H1 (cell line): ENCODE results near the gene IQGAP1. TPM values are rescaled to one million over a fixed set of nuclear protein-coding genes. Genes with fewer than 3 reads are reported as not detected.

Source experiments
- CTCF ChIA-PET: fragments of 300-600 bp; sonication (Branson Sonifier 250); formaldehyde crosslinking; loops from one replicate; lab custom pipeline; 2021; ENCODE audit not compliant: partially characterized antibody; lab: Charles Lee
- POLR2A ChIA-PET: fragments of 300-600 bp; sonication (Branson Sonifier 250); formaldehyde crosslinking; loops from one replicate; lab custom pipeline; 2021; ENCODE audit warnings: inconsistent platforms; ENCODE audit not compliant: partially characterized antibody; lab: Charles Lee
- DNase-seq, 2 experiments: peaks; one replicate each; pipeline versions ENCODE4 v3.0.0 to v3.0.0-alpha.2; 2010 to 2022; ENCODE audit warnings: low spot score in 2 of 2, low read depth in 1 of 2, mixed read lengths in 1 of 2
- FAIRE-seq: peaks from 2 replicates; lab custom pipeline; 2011; peaks lifted over from hg19 to GRCh38; lab: Jason Lieb, UNC
- H2AFZ ChIP-seq: 2 replicates; pipeline ENCODE4 v1.8.1; 2012; ENCODE audit warnings: low read length, inconsistent platforms
- H2AK5ac ChIP-seq: 2 replicates; pipeline ENCODE4 v1.6.1; 2013; ENCODE audit warnings: low read depth, low read length
- H2BK120ac ChIP-seq: replicated peaks from 2 replicates; pipeline ENCODE3; 2013; ENCODE audit warnings: low read depth, low read length, inconsistent platforms
- H2BK12ac ChIP-seq: 2 replicates; pipeline ENCODE4 v1.6.1; 2013; ENCODE audit warnings: low read depth, low read length
- H2BK15ac ChIP-seq: 2 replicates; pipeline ENCODE4 v1.6.1; 2013; ENCODE audit warnings: low read length
- H2BK20ac ChIP-seq: 2 replicates; pipeline ENCODE4 v1.6.1; 2013; ENCODE audit warnings: low read length
- H2BK5ac ChIP-seq: 2 replicates; pipeline ENCODE4 v1.6.1; 2013; ENCODE audit warnings: low read depth, low read length
- H3K14ac ChIP-seq: 2 replicates; pipeline ENCODE4 v1.6.1; 2013; ENCODE audit warnings: inconsistent platforms; ENCODE audit not compliant: insufficient read length
- H3K18ac ChIP-seq: 2 replicates; pipeline ENCODE4 v1.6.1; 2013; ENCODE audit warnings: low read length; ENCODE audit errors: extremely low read depth
- H3K23ac ChIP-seq: 2 replicates; pipeline ENCODE4 v1.6.1; 2013; ENCODE audit warnings: inconsistent platforms; ENCODE audit not compliant: insufficient read length
- H3K23me2 ChIP-seq: 2 replicates; pipeline ENCODE4 v1.6.1; 2013; ENCODE audit warnings: low read depth, low read length
- H3K27ac ChIP-seq: 2 replicates; pipeline ENCODE4 v1.6.1; 2011; ENCODE audit warnings: low read depth, low read length, inconsistent platforms
- H3K27me3 ChIP-seq, 4 experiments: replicated peaks in 1 of 4; 1 replicate in 1 of 4; 2 replicates in 3 of 4; pipeline versions ENCODE4 v1.6.1 to v1.8.1; 2011 to 2013; ENCODE audit warnings: low read length in 3 of 4, mild to moderate bottlenecking in 3 of 4, inconsistent platforms in 2 of 4, mixed read lengths in 2 of 4, moderate library complexity in 1 of 4; ENCODE audit not compliant: control insufficient read depth in 3 of 4, insufficient read depth in 3 of 4; ENCODE audit errors: extremely low read depth in 1 of 4
- H3K36me3 ChIP-seq, 4 experiments: 2 replicates each; pipeline versions ENCODE4 v1.6.1 to v1.8.1; 2011 to 2013; ENCODE audit warnings: mild to moderate bottlenecking in 4 of 4, low read length in 3 of 4, moderate library complexity in 2 of 4, control low read depth in 1 of 4, inconsistent platforms in 1 of 4; ENCODE audit not compliant: insufficient read depth in 4 of 4, control insufficient read depth in 2 of 4
- H3K4ac ChIP-seq: replicated peaks from 2 replicates; pipeline ENCODE3; 2013; ENCODE audit warnings: low read length, low read depth, mixed read lengths, inconsistent platforms; ENCODE audit not compliant: insufficient read length
- H3K4me1 ChIP-seq, 4 experiments: replicated peaks in 1 of 4; 1 replicate in 1 of 4; 2 replicates in 3 of 4; pipeline versions ENCODE4 v1.6.1 to v1.8.1; 2011 to 2013; ENCODE audit warnings: low read length in 3 of 4, inconsistent platforms in 2 of 4, mixed read lengths in 1 of 4; ENCODE audit not compliant: insufficient read depth in 4 of 4, control insufficient read depth in 3 of 4
- H3K4me2 ChIP-seq, 2 experiments: 2 replicates each; pipeline versions ENCODE4 v1.6.1 to v1.8.1; 2011 to 2013; ENCODE audit warnings: low read depth in 2 of 2, low read length in 2 of 2, control low read depth in 1 of 2, inconsistent platforms in 1 of 2, mild to moderate bottlenecking in 1 of 2; ENCODE audit not compliant: insufficient read depth in 1 of 2
- H3K4me3 ChIP-seq, 4 experiments: fragments of 200-600, 300-600 bp in 1 of 4; sonication (generic), shearing (Covaris generic), sonication (Bioruptor Twin) in 1 of 4; 2 replicates each; pipeline versions ENCODE4 v1.5.1 to v1.8.1; 2011 to 2016; ENCODE audit warnings: low read length in 4 of 4, low read depth in 3 of 4, control low read depth in 2 of 4, inconsistent platforms in 2 of 4, mild to moderate bottlenecking in 2 of 4, mixed read lengths in 1 of 4, moderate library complexity in 1 of 4; ENCODE audit not compliant: insufficient read depth in 2 of 4; ENCODE audit errors: extremely low read depth in 1 of 4
- H3K56ac ChIP-seq: replicated peaks from 2 replicates; pipeline ENCODE3; 2013; ENCODE audit warnings: low read depth, mild to moderate bottlenecking, mixed read lengths, low read length, inconsistent platforms; ENCODE audit not compliant: insufficient read length
- H3K79me1 ChIP-seq: 2 replicates; pipeline ENCODE4 v1.6.1; 2013; ENCODE audit warnings: low read depth, low read length, control low read depth
- H3K79me2 ChIP-seq, 2 experiments: 2 replicates each; pipeline versions ENCODE4 v1.6.1 to v1.8.1; 2012 to 2013; ENCODE audit warnings: low read length in 2 of 2, mild to moderate bottlenecking in 2 of 2, inconsistent platforms in 1 of 2; ENCODE audit not compliant: insufficient read depth in 2 of 2, control insufficient read depth in 1 of 2
- H3K9ac ChIP-seq, 4 experiments: replicated peaks in 1 of 4; 1 replicate in 1 of 4; 2 replicates in 3 of 4; pipeline versions ENCODE4 v1.6.1 to v1.8.1; 2011 to 2013; ENCODE audit warnings: low read depth in 3 of 4, low read length in 3 of 4, control low read depth in 2 of 4, mild to moderate bottlenecking in 2 of 4, moderate library complexity in 2 of 4, inconsistent platforms in 1 of 4; ENCODE audit errors: extremely low read depth in 1 of 4
- H3K9me3 ChIP-seq, 2 experiments: 2 replicates each; pipeline versions ENCODE4 v1.6.1 to v1.8.1; 2012 to 2013; ENCODE audit warnings: mild to moderate bottlenecking in 2 of 2, moderate library complexity in 2 of 2, control low read depth in 1 of 2, inconsistent platforms in 1 of 2, low read depth in 1 of 2, low read length in 1 of 2, mixed read lengths in 1 of 2; ENCODE audit not compliant: insufficient read depth in 2 of 2
- H4K20me1 ChIP-seq, 2 experiments: replicated peaks in 1 of 2; 2 replicates each; pipeline versions ENCODE3 to v1.8.1; 2011 to 2013; ENCODE audit warnings: inconsistent platforms in 2 of 2, low read length in 2 of 2, mild to moderate bottlenecking in 1 of 2; ENCODE audit not compliant: insufficient read depth in 2 of 2, control insufficient read depth in 1 of 2
- H4K5ac ChIP-seq: 2 replicates; pipeline ENCODE4 v1.6.1; 2013; ENCODE audit warnings: low read length, low read depth, mixed read lengths, inconsistent platforms; ENCODE audit not compliant: insufficient read length
- H4K8ac ChIP-seq: 2 replicates; pipeline ENCODE4 v1.8.0; 2013; ENCODE audit warnings: mild to moderate bottlenecking, moderate library complexity, low read length, inconsistent platforms; ENCODE audit not compliant: insufficient read depth; ENCODE audit errors: extremely low read depth
- H4K91ac ChIP-seq: replicated peaks from 2 replicates; pipeline ENCODE3; 2013; ENCODE audit warnings: low read length, mixed read lengths, inconsistent platforms; ENCODE audit not compliant: insufficient read length
- CBX8 ChIP-seq: fragments of 300-800, 300-1000 bp; sonication (generic); IDR thresholded peaks from 2 replicates; pipeline ENCODE4 v1.7.1; 2016; ENCODE audit warnings: low read depth, low read length, borderline replicate concordance
- JUN ChIP-seq: IDR thresholded peaks from 2 replicates; pipeline ENCODE4 v1.6.1; 2011; ENCODE audit warnings: low read depth, mild to moderate bottlenecking, improper control_type of control experiment, low read length
- WGBS, 2 experiments: shearing (Covaris generic) in 1 of 2; methylation state at CpG; one replicate each; pipeline versions ENCODE4 v1.1.6 to v1.1.7; 2013 to 2015; ENCODE audit warnings: low lambda C conversion rate in 2 of 2, mixed read lengths in 2 of 2, inconsistent platforms in 1 of 2, low coverage in 1 of 2, missing lambda C conversion rate in 1 of 2; ENCODE audit not compliant: insufficient replicate concordance in 2 of 2, insufficient coverage in 1 of 2, insufficient read length in 1 of 2; ENCODE audit errors: extremely low coverage in 1 of 2, missing lambda C conversion rate in 1 of 2; 5-methylcytosine and 5-hydroxymethylcytosine counted together
- polyA plus RNA-seq, 7 experiments: library from polyadenylated mRNA; depleted of rRNA in 3 of 7; stranded (reverse) in 5 of 7; unstranded in 2 of 7; fragments of >200 nt in 5 of 7; fragments of 200-250 nt in 2 of 7; gene quantifications; 1 replicate in 5 of 7; 2 replicates in 1 of 7; 4 replicates in 1 of 7; pipeline versions ENCODE4 v1.2.1 to v1.2.3, GENCODE V29; 2011 to 2013; ENCODE audit warnings: missing spikeins in 2 of 7, mixed read lengths in 2 of 7
- total RNA-seq: library from RNA; stranded (reverse); fragmentation: NEBNext Ultra II Directional; extraction: Animal tissue kit (Norgen Biotek cat#: 25700); gene quantifications from 2 replicates; pipeline ENCODE4 v1.2.1, GENCODE V29; 2021

Gene IQGAP1
- total and polyA plus RNA-seq, 2 of the 8 experiments (the other 6 are each of a cell fraction or from before 2014, with no cell fraction given): 56.0 to 138 TPM

DNA sequence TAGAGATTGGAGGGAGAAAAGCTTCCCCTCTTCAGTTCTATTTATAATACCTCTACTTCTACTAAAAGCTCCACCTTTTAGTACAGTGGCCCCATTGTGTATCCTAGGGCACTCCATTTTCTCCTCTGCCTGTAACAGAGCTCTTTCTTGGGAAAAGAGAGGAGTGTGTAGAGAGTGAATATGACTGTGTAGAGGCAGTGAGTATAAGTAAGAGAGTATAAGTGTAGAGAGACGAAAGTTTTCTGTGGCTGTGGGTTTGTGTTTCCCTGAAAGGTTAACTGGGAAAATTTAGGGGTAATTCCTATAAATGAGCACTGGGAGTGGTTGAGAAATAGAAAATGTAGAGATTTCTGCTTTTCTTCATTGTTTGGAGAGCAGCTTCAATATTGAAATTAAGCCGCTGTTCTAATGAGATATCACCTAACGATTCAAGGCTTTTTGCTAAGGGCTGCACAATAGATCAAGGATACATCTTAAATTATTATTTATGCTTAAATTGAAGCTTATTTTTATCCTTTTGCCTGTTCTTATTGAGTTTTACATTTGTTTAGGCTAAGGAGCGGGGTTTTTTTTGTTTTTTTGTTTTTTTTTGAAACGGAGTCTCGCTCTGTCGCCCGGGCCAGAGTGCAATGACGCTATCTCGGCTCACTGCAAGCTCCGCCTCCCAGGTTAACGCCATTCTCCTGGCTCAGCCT lies 6.9 kb downstream of the IQGAP1 start:
- Histone ChIP-seq H3K79me2 (peaks cover 3 to 80% of the 10 kb centered on the region in 2 experiments), H3K14ac (no peak overlapping the region), H3K79me1 (no peaks in the 10 kb centered on the region; the same call in 1 of the 2 replicates), H2BK120ac (no peak overlapping the region), H4K5ac (no peak overlapping the region), H3K27ac (no peak overlapping the region), H4K8ac (no peak overlapping the region), H3K4me1 (peaks cover 9 to 32% (median 26%) of the 10 kb centered on the region in 4 experiments), H3K9ac (no peak overlapping the region; a peak in 1 of 7 replicates), H3K23ac (no peak overlapping the region), H3K4ac (no peak overlapping the region), H4K20me1 (no peaks in the 10 kb centered on the region), H3K18ac (no peak overlapping the region), H3K4me2 (peak overlapping the region in 1 of 2 experiments; percentile 47; a peak in 1 of 4 replicates), H3K9me3 (no peaks in the 10 kb centered on the region), H3K23me2 (no peaks in the 10 kb centered on the region), H2BK20ac (peak overlapping the region; percentile 62; the same call in 1 of the 2 replicates), H2BK15ac (no peak overlapping the region), H4K91ac (peak overlapping the region; percentile 67), H3K56ac (no peak overlapping the region), H2BK5ac (peak overlapping the region; percentile 88; the same call in 1 of the 2 replicates), H3K4me3 (no peak overlapping the region; a peak in 1 of 8 replicates), H3K36me3 (peaks cover 0 to 6% (median 0%) of the 10 kb centered on the region in 4 experiments; a peak in 1 of 8 replicates), H2AFZ (no peak overlapping the region), H2BK12ac (peak overlapping the region; percentile 35), H3K27me3 (no peaks in the 10 kb centered on the region), H2AK5ac (peak overlapping the region; percentile 90; the same call in 1 of the 2 replicates)
- ChIA-PET CTCF (interaction anchor here (0.9 to 1.7 kb wide), 8 partner anchors 19 to 101 kb away, joined by 3 to 5 read pairs (median 4); no protein-coding TSS in a partner anchor), POLR2A (interaction anchor here (0.7 to 4.8 kb wide), 3 partner anchors 12 to 363 kb away, joined by 4 to 25 read pairs (median 5); no protein-coding TSS in a partner anchor)
- FAIRE-seq (no peak), DNase-seq (no peak)
- 88 to 90% methylated on average over 1 to 12 of the region's 12 CpGs for WGBS, 2 experiments
- no peak for TF ChIP-seq JUN
- no peak for TF ChIP-seq CBX8
